Calu3 (cell line): ENCODE results near the gene FXYD3. TPM values are rescaled to one million over a fixed set of nuclear protein-coding genes. Genes with fewer than 3 reads are reported as not detected.

ENCODE experiments used
- BruUV-seq: library from RNA; stranded (reverse); fragments of 400-500 nt; replicated peaks from 2 replicates; lab custom pipeline; 2021; lab: Mats Ljungman, UMichigan
- CTCF ChIA-PET: fragments of 300-600 bp; sonication (Branson Sonifier 250); formaldehyde crosslinking; loops from one replicate; lab custom pipeline; 2022; ENCODE audit warnings: antibody characterized with exemption; lab: Charles Lee
- DNase-seq: peaks from one replicate; pipeline ENCODE4 v3.0.0; 2022
- H3K27ac Mint-ChIP-seq: one replicate; pipeline ENCODE4 v1.8.0; 2022; ENCODE audit warnings: mixed read lengths; ENCODE audit not compliant: unreplicated experiment
- H3K27me3 Mint-ChIP-seq: one replicate; pipeline ENCODE4 v1.8.0; 2022; ENCODE audit warnings: mixed read lengths; ENCODE audit not compliant: unreplicated experiment
- H3K36me3 Mint-ChIP-seq: one replicate; pipeline ENCODE4 v1.8.0; 2022; ENCODE audit warnings: mild to moderate bottlenecking, moderate library complexity, mixed read lengths; ENCODE audit not compliant: insufficient read depth, unreplicated experiment
- H3K4me1 Mint-ChIP-seq: one replicate; pipeline ENCODE4 v1.8.0; 2022; ENCODE audit warnings: mild to moderate bottlenecking, low read depth, mixed read lengths; ENCODE audit not compliant: unreplicated experiment
- H3K4me3 Mint-ChIP-seq: one replicate; pipeline ENCODE4 v1.8.0; 2022; ENCODE audit warnings: mild to moderate bottlenecking, low read depth, moderate library complexity, mixed read lengths; ENCODE audit not compliant: unreplicated experiment
- H3K9me3 Mint-ChIP-seq: one replicate; pipeline ENCODE4 v1.8.0; 2022; ENCODE audit warnings: low read depth, mixed read lengths; ENCODE audit not compliant: unreplicated experiment
- CTCF ChIP-seq: fragments of 200-600 bp; IDR thresholded peaks from one replicate; pipeline ENCODE4 v1.8.0; 2022; ENCODE audit warnings: antibody characterized with exemption; ENCODE audit not compliant: unreplicated experiment
- intact Hi-C: fragments of 100-400 bp; cut with micrococcal nuclease; formaldehyde crosslinking; loops from one replicate; pipeline ENCODE4 v1.10.0; 2022; ENCODE audit not compliant: unreplicated experiment
- total RNA-seq: library from RNA; stranded (reverse); gene quantifications from 2 replicates; pipeline ENCODE4 v1.2.3, GENCODE V29; 2022

Gene FXYD3
- total RNA-seq, 1 experiment from 2014 or later, result 183 TPM

- H3K4me3 Mint-ChIP-seq, result peak within 1 kb of the TSS; percentile 48
- peaks cover 35% of the 10 kb centered on the region for H3K4me1 Mint-ChIP-seq
- peak within 1 kb of the TSS; percentile 27 for H3K27ac Mint-ChIP-seq
- intact Hi-C loops, result loop anchor here (5.0 kb wide), 1 partner anchor 104 kb away; the partner anchor contains the start of gene LSR
- TF ChIP-seq CTCF, result no peak
- peaks cover 17% of the 10 kb centered on the region for H3K27me3 Mint-ChIP-seq
- no TSS peak for BruUV-seq
- DNase-seq, result no peak
- CTCF ChIA-PET, result interaction anchor here (0.6 kb wide), 1 partner anchor 34 kb away, joined by 3 read pairs; no protein-coding TSS in a partner anchor
- peaks cover 26% of the 10 kb centered on the region for H3K36me3 Mint-ChIP-seq
- no peaks in the 10 kb centered on the region for H3K9me3 Mint-ChIP-seq
Observed at GRCh38 chr19:35143231-35143715, 27.6 kb downstream of the FXYD3 start, which contains the start of gene FXYD7. TSS of gene FXYD7 (plus strand) at chr19:35143255. CDS start at chr19:35143334, 79 bp downstream.

DNA sequence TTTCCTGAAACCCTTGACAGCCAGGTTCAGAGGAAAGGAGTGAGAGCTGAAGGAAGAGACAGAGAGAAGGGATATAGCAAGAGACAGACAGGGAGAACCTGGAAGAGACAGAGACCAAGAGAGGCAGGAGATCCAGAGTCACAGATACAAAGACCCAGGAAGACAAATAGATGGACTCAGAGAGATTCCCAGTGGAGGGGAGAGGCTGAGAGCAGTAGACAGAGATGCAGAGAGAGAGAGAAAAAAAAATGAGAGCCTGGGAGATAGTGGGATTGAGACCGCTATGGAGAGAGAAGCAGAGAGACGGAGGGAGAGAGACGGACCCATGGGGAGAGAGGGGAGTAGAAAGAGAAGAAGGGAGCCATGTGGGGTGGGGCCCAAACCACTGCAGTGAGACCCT, 28.2 kb downstream of the FXYD3 start:
- Mint-ChIP-seq H3K27me3 (peaks cover 17% of the 10 kb centered on the region), H3K4me1 (peaks cover 33% of the 10 kb centered on the region), H3K4me3 (no peak overlapping the region), H3K27ac (peak overlapping the region; percentile 27), H3K36me3 (peaks cover 24% of the 10 kb centered on the region), H3K9me3 (no peaks in the 10 kb centered on the region)
- no peak for DNase-seq
- no peak for TF ChIP-seq CTCF
- intact Hi-C loops, result loop anchor here (5.0 kb wide), 1 partner anchor 103 kb away; the partner anchor contains the start of gene LSR
- CTCF ChIA-PET, result no interaction called here
- BruUV-seq, result no TSS peak

GRCh38 chr19:35144259-35144599, 28.6 kb downstream of the FXYD3 start:
- no peak for TF ChIP-seq CTCF
- H3K4me1 Mint-ChIP-seq, result peaks cover 33% of the 10 kb centered on the region
- H3K4me3 Mint-ChIP-seq, result no peak overlapping the region
- peaks cover 17% of the 10 kb centered on the region for H3K27me3 Mint-ChIP-seq
- no peak for DNase-seq
- H3K36me3 Mint-ChIP-seq, result peaks cover 22% of the 10 kb centered on the region
- peak overlapping the region; percentile 27 for H3K27ac Mint-ChIP-seq
- BruUV-seq, result no TSS peak
- no peaks in the 10 kb centered on the region for H3K9me3 Mint-ChIP-seq
- intact Hi-C loops, result loop anchor here (5.0 kb wide), 1 partner anchor 103 kb away; the partner anchor contains the start of gene LSR
- CTCF ChIA-PET, result interaction anchor here (0.5 kb wide), 1 partner anchor 90 kb away, joined by 3 read pairs; no protein-coding TSS in a partner anchor

GRCh38 chr19:35144600-35145436, 29.2 kb downstream of the FXYD3 start:
- intact Hi-C loops, result loop anchor here (5.0 kb wide), 1 partner anchor 102 kb away; the partner anchor contains the start of gene LSR
- CTCF ChIA-PET, result interaction anchor here (0.5 to 1.1 kb wide), 3 partner anchors 9 to 90 kb away, joined by 3 to 5 read pairs (median 3); partner anchors contain the start of gene FXYD5
- H3K9me3 Mint-ChIP-seq, result no peaks in the 10 kb centered on the region
- TF ChIP-seq CTCF, result no peak
- H3K4me1 Mint-ChIP-seq, result peaks cover 33% of the 10 kb centered on the region
- peaks cover 22% of the 10 kb centered on the region for H3K36me3 Mint-ChIP-seq
- peak overlapping the region; percentile 26 for H3K4me3 Mint-ChIP-seq
- peak overlapping the region; percentile 89 for H3K27ac Mint-ChIP-seq
- DNase-seq, result peak; percentile 93
- BruUV-seq, result no TSS peak
- H3K27me3 Mint-ChIP-seq, result peaks cover 17% of the 10 kb centered on the region
